ENCODE measurements around the gene SLC35E1. TPM values are rescaled to one million over a fixed set of nuclear protein-coding genes. Genes with fewer than 3 reads are reported as not detected.

Gene SLC35E1
- 54.8 and 63.4 TPM in 2 replicates for total RNA-seq

GRCh38 chr19:16572332-16573211 is at the start of gene SLC35E1:
TSS of gene SLC35E1 (minus strand) at chr19:16572415. CDS start at chr19:16572364, 51 bp downstream.
- intact Hi-C loops (cut with micrococcal nuclease), result loop anchor here (1.0 to 5.0 kb wide), 8 partner anchors 12 to 695 kb away; partner anchors contain the start of genes BABAM1, C19orf44, CALR3 and CHERP

- intact Hi-C loops (cut with micrococcal nuclease), result no loop called here
Observed at GRCh38 chr19:16621165-16621800, 49.1 kb upstream of the SLC35E1 start.

DNA sequence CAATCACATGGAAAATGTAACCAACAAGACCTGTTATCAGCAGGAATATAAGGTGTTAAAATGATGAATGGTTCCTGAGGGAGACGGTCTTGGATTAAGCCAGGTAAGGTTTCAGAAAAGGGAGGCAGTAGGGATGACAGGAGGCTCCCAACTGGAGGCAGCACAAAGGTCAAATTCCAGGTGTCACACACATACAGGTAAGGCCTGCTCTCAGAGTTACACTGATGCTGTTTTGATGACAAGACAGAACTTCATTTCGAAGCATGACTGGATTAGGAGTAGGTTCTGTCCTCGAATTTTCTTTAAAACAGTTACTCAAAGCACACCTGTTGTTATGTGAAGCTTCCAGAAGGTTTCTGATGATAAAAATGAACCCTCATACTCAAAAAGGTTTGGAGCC is 48.4 kb upstream of the SLC35E1 start:
- intact Hi-C loops (cut with micrococcal nuclease), result no loop called here

GRCh38 chr19:16620018-16620417 is 47.8 kb upstream of the SLC35E1 start:
- intact Hi-C loops (cut with micrococcal nuclease), result no loop called here

DNA sequence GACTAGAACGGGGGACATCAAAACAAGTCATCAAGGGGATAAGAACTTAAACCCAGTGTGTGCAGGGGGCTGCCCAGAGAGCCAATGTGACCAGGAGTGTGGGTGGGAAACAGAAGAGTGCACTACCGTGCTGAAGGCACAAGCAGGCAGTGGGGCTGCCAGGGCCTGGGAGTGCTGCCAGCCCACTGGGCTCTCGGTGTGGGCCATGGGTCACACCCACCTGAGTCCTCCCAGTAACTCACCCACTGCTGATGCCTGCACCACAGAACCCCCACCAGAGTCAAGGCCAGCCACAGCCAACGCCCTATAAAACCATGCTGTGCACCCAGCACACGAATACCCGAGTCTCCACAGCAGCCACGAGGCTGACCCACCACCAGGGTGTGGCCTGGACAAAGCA is 47.2 kb upstream of the SLC35E1 start:
- intact Hi-C loops (cut with micrococcal nuclease), result no loop called here

DNA sequence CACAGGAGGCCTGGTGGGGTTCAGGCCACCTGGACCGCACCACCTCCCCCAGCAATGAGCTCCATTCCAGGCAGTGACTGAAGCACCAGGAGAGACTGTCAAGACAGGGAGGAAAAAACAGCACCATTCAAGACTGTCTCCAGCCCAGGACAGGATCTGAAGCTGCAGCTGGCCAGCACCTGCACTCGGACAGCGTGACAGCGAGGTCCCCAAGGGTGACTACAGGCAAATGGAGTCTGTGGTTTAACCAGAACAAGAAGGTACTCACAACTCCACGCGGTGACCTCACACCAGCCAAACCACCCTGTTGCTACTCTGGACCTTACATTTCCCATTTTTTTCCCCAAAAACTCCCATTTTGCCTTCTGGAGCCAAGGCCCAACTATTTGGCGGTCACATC is 46.0 kb upstream of the SLC35E1 start:
- intact Hi-C loops (cut with micrococcal nuclease), result no loop called here

GRCh38 chr19:16615808-16616207 is 43.6 kb upstream of the SLC35E1 start:
- intact Hi-C loops (cut with micrococcal nuclease), result no loop called here

GRCh38 chr19:16614941-16615340 is 42.7 kb upstream of the SLC35E1 start:
- intact Hi-C loops (cut with micrococcal nuclease), result no loop called here

DNA sequence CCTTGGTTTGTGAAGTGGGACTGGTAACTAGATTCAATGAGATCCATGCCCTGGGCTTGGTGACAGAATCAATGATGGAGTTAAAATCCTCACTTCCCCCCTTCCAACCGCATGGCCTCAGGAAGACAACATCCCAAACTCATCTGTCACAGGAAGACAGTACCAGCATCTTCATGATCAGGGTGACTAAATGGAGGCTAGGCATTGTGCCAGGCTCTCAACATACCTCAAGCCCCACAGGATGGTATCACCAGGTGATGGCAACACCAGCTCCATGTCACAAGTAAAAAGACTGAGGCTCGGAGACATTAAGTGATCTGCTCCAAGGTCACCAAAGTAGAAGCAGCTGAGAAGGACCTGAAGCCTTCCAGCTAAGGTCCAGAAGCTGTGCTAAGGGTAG is 41.6 kb upstream of the SLC35E1 start:
- intact Hi-C loops (cut with micrococcal nuclease), result no loop called here

- intact Hi-C loops (cut with micrococcal nuclease), result loop anchor here (1.0 kb wide), 1 partner anchor 84 kb away; no protein-coding TSS in a partner anchor
Observed at GRCh38 chr19:16612636-16613035, 40.4 kb upstream of the SLC35E1 start.

- intact Hi-C loops (cut with micrococcal nuclease), result no loop called here
Observed at GRCh38 chr19:16611121-16611520, 38.9 kb upstream of the SLC35E1 start.

DNA sequence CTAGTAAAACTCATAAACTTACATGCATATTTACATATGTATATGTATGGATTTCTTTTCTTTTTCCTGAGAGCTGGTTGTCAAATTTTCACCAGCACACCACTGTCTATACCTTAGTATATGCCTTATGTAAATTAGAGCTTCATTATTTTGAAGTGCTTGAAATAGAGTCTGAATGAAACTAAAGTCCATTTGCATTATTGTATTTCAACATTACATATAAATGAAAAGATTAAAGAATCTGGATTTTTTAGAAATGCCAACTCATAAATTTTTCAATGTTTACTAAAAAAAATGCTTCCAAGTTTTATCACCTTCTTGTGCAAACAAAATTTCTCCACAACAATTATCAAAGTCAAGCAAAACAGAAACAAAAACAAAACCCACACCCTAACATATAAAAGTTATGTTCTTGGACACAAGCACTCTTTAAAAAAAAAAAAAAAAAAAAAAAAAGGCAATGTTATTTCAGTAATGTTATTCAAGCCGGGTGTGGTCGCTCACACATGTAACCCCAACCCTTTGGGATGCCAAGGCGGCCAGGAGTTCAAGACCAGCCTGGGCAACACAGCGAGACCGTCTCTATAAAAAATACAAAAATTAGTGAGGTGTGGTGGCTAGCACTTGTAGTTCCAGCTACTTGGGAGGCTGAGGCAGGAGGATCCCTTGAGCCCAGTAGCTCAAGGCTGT is 37.4 kb upstream of the SLC35E1 start:
- intact Hi-C loops (cut with micrococcal nuclease), result loop anchor here (2.0 kb wide), 1 partner anchor 23 kb away; no protein-coding TSS in a partner anchor

DNA sequence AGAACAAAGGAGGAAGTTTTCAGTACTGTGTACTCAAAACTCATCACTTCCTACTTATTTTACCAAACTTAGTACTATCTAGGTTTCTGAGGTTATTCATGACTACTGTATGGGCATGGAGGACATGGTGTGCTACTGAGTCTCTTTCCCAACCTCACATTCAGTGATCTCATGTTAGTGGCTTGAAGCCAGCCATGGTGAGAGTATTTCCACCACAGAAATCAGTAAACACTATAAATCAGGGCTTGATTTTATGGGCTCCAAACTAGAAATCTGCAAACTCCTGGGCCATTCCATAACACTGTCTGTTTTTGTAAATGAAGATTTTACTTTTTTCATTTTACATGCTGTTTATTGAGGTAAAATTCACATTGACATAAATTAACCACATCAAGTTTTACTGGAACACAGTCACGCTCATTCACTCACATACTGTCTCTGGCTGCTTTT is 36.1 kb upstream of the SLC35E1 start:
- intact Hi-C loops (cut with micrococcal nuclease), result loop anchor here (2.0 kb wide), 1 partner anchor 22 kb away; no protein-coding TSS in a partner anchor

GRCh38 chr19:16607819-16608218 is 35.6 kb upstream of the SLC35E1 start:
- intact Hi-C loops (cut with micrococcal nuclease), result loop anchor here (2.0 kb wide), 1 partner anchor 21 kb away; no protein-coding TSS in a partner anchor

DNA sequence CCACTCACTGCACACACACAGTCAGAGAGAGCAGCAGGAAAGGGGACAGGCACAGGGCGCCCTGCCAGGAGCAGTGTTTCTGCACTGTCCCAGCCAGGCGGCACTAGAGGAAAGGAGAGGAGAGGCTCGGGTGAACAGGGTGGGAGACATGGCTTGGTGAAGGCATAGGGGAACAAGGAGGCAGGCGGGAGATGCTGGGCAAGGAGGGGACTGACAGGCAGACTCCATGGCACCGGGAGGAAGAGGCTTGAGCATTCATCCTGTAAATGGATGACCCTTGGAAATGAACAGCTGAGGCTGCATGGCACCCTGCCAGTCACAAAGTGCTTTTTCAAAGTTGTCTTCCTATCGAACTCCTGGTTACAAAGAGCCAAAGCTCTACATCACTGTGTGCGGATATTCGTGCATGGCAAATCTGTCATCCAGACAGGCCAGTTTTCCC is 33.4 kb upstream of the SLC35E1 start:
- intact Hi-C loops (cut with micrococcal nuclease), result no loop called here

GRCh38 chr19:16605115-16605514 is 32.9 kb upstream of the SLC35E1 start:
- intact Hi-C loops (cut with micrococcal nuclease), result no loop called here

GRCh38 chr19:16604615-16605014 is 32.4 kb upstream of the SLC35E1 start:
- intact Hi-C loops (cut with micrococcal nuclease), result no loop called here

GRCh38 chr19:16603090-16603489 is 30.9 kb upstream of the SLC35E1 start:
- intact Hi-C loops (cut with micrococcal nuclease), result no loop called here

DNA sequence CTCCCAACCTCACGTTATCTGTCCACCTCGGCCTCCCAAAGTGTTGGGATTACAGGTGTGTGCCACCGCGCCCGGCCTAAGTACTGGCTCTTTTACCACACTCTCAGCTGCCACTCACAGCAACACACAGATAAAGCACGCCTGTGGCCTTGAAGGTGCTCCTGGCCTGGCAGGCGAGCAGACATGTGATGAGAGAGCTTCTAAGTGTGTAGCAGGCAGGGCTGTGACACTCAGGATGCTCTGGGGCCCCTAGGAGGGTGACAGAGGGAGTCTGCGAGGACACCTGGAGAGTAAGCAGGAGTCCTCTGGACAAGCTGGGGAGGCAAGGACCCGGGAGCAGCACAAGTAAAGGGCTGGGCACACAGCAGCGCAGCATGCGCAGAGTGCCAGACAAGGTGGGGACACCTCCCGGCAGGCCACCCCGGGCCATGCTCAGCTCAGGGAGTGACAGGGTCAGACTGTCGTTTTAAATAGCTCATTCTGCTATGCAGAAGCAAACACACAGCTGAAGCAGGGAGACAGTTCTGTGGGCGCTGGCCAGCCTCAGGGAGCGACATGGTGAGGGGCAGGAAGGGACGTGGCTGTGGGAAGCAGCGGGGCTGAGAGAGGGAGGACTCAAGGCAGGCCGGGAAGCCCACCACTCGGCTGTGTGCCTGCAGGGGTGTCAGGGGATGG is 29.3 kb upstream of the SLC35E1 start:
- intact Hi-C loops (cut with micrococcal nuclease), result no loop called here

GRCh38 chr19:16600824-16601223 is 28.6 kb upstream of the SLC35E1 start:
- intact Hi-C loops (cut with micrococcal nuclease), result no loop called here

Measured in T-helper 1 cell treated with Interleukin-12 subunit alpha and Interleukin-12 subunit beta and Interleukin-4 antibody, amounts not matched to agents 30 ng/mL and 1 ng/mL, for 36 hours (primary cell).